ENCODE data around the gene DHRS11. TPM values are rescaled to one million over a fixed set of nuclear protein-coding genes. Genes with fewer than 3 reads are reported as not detected.

DHRS11 gene
- polyA plus RNA-seq, 3 donors = 1.2 to 4.3 (median 2.7) TPM

GRCh38 chr17:36592716-36593321 lies 1.1 kb downstream of the DHRS11 start:
- peak overlapping the region; percentile 91 for H3K4me2 ChIP-seq (replicated peaks; ENCODE audit: extremely low read depth, low read length, poor library complexity, severe bottlenecking)
- intact Hi-C loops (cut with micrococcal nuclease) = loop anchor here (5.0 kb wide), 2 partner anchors 46 to 51 kb away; partner anchors contain the start of gene GGNBP2 (in 1 of the 2)
- peak overlapping the region; percentile 75 to 80 for H3K4me3 Mint-ChIP-seq
- no peak overlapping the region for H3K27ac ChIP-seq (ENCODE audit: low read depth in 1 of 2, low read length in 2 of 2)
- H3K9me3 Mint-ChIP-seq = peaks cover 0 to 4% (median 0%) of the 10 kb centered on the region in 7 donors
- H3K27me3 ChIP-seq (ENCODE audit: control insufficient read depth in 2 of 2, insufficient read depth in 2 of 2, low read length in 2 of 2) = peaks cover 6 to 15% of the 10 kb centered on the region in 2 donors
- peaks cover 11 to 16% (median 13%) of the 10 kb centered on the region in 3 donors for H3K27me3 Mint-ChIP-seq (ENCODE audit: low read depth in 3 of 3)
- H3K27ac Mint-ChIP-seq = peak overlapping the region in 1 of 7 donors; percentile 36
- no peak for TF ChIP-seq CTCF (IDR thresholded peaks at IDR 0.05)
- peaks cover 32% of the 10 kb centered on the region for H4K20me1 ChIP-seq (ENCODE audit: insufficient read depth, low read length)
- H3K36me3 ChIP-seq (replicated peaks in 1 of 2; ENCODE audit: control insufficient read depth in 1 of 2, insufficient read depth in 2 of 2, low read length in 2 of 2) = peaks cover 15 to 23% of the 10 kb centered on the region in 2 donors
- peak overlapping the region; percentile 75 for H3K9ac ChIP-seq (ENCODE audit: insufficient read depth, low read length, poor library complexity, severe bottlenecking)
- H3K4me3 ChIP-seq (replicated peaks in 1 of 3; ENCODE audit: low read depth in 2 of 3, low read length in 3 of 3) = peak overlapping the region in 1 of 3 experiments; percentile 84
- peaks cover 11 to 18% of the 10 kb centered on the region in 2 donors for H3K4me1 ChIP-seq (ENCODE audit: control insufficient read depth in 1 of 2, insufficient read depth in 2 of 2, low read length in 2 of 2)
- peak overlapping the region; percentile 86 for H2AFZ ChIP-seq (ENCODE audit: insufficient read depth, low read depth, low read length, poor library complexity, severe bottlenecking)
- H3K9me3 ChIP-seq (replicated peaks in 1 of 2; ENCODE audit: control insufficient read depth in 1 of 2, insufficient read depth in 1 of 2, low read length in 2 of 2) = no peaks in the 10 kb centered on the region
- peaks cover 23% of the 10 kb centered on the region for H3K4me1 Mint-ChIP-seq
- H3K36me3 Mint-ChIP-seq = peaks cover 18 to 26% of the 10 kb centered on the region in 2 donors
- 38% methylated on average over 2 of the region's 4 CpGs for WGBS (ENCODE audit: insufficient coverage)
- DNase-seq = no peak
- H3K79me2 ChIP-seq (ENCODE audit: insufficient read depth, low read length) = no peaks in the 10 kb centered on the region

- 92% methylated on average over 8 of the region's 8 CpGs for WGBS (ENCODE audit: insufficient coverage)
- Histone ChIP-seq H3K4me3 (replicated peaks in 1 of 3; ENCODE audit: low read depth in 2 of 3, low read length in 3 of 3) (no peak overlapping the region), H2AFZ (ENCODE audit: insufficient read depth, low read depth, low read length, poor library complexity, severe bottlenecking) (no peak overlapping the region), H3K4me1 (ENCODE audit: control insufficient read depth in 1 of 2, insufficient read depth in 2 of 2, low read length in 2 of 2) (peaks cover 11 to 18% of the 10 kb centered on the region in 2 donors), H3K36me3 (replicated peaks in 1 of 2; ENCODE audit: control insufficient read depth in 1 of 2, insufficient read depth in 2 of 2, low read length in 2 of 2) (peaks cover 8 to 13% of the 10 kb centered on the region in 2 donors), H3K9ac (ENCODE audit: insufficient read depth, low read length, poor library complexity, severe bottlenecking) (no peak overlapping the region), H3K27me3 (ENCODE audit: control insufficient read depth in 2 of 2, insufficient read depth in 2 of 2, low read length in 2 of 2) (peaks cover 6 to 15% of the 10 kb centered on the region in 2 donors), H3K4me2 (replicated peaks; ENCODE audit: extremely low read depth, low read length, poor library complexity, severe bottlenecking) (no peak overlapping the region), H3K79me2 (ENCODE audit: insufficient read depth, low read length) (no peaks in the 10 kb centered on the region), H4K20me1 (ENCODE audit: insufficient read depth, low read length) (peaks cover 25% of the 10 kb centered on the region), H3K9me3 (replicated peaks in 1 of 2; ENCODE audit: control insufficient read depth in 1 of 2, insufficient read depth in 1 of 2, low read length in 2 of 2) (no peaks in the 10 kb centered on the region), H3K27ac (ENCODE audit: low read depth in 1 of 2, low read length in 2 of 2) (no peak overlapping the region)
- Mint-ChIP-seq H3K27me3 (ENCODE audit: low read depth in 3 of 3) (peaks cover 11 to 16% (median 13%) of the 10 kb centered on the region in 3 donors), H3K4me1 (peaks cover 23% of the 10 kb centered on the region), H3K27ac (peak overlapping the region in 1 of 7 donors; percentile 12), H3K4me3 (no peak overlapping the region), H3K9me3 (peaks cover 0 to 4% (median 0%) of the 10 kb centered on the region in 7 donors), H3K36me3 (peaks cover 12 to 17% of the 10 kb centered on the region in 2 donors)
- no peak for DNase-seq
- no peak for TF ChIP-seq CTCF (IDR thresholded peaks at IDR 0.05)
- intact Hi-C loops (cut with micrococcal nuclease) = loop anchor here (5.0 kb wide), 2 partner anchors 46 to 51 kb away; partner anchors contain the start of gene GGNBP2 (in 1 of the 2)
Measured at GRCh38 chr17:36593656-36594316, 2.1 kb downstream of the DHRS11 start.
